GM18517 (cell line): ENCODE data around the gene IZUMO4.

Experiments used
- ATAC-seq: cut with Tn5 transposase; IDR thresholded peaks from one replicate; pipeline ENCODE4 v1.9.1; 2021; ENCODE audit warnings: mild to moderate bottlenecking, moderate library complexity; ENCODE audit not compliant: unreplicated experiment

Gene IZUMO4

DNA sequence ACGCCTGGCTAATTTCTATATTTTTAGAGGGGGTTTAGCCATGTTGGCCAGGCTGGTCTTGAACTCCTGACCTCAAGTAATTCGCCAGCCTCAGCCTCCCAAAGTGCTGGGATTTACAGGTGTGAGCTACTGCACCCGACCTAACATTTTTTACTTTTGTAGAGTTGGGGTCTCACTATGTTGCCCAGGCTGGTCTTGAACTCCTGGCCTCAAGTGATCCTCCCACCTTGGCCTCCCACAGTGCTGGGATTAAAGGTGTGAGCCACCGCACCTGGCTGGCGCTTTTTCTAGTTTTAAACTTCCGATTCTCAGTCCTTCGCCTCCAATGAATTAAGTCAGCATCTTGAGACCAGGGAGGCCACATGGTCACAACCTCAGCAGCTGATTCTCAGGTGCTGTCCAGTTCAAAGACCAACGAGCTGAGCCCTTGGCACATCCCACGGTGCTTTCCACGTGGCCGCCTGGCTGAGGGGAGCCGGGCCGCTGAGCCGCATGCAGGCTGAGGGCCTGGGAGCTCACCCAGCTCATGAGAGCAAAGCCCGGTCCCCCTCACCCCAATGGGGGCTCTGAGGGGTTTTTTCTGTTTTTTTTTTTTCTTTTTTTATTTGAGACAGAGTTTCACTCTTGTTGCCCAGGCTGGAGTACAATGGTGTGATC, 45.6 kb downstream of the IZUMO4 start:
- ATAC-seq, result no peak

DNA sequence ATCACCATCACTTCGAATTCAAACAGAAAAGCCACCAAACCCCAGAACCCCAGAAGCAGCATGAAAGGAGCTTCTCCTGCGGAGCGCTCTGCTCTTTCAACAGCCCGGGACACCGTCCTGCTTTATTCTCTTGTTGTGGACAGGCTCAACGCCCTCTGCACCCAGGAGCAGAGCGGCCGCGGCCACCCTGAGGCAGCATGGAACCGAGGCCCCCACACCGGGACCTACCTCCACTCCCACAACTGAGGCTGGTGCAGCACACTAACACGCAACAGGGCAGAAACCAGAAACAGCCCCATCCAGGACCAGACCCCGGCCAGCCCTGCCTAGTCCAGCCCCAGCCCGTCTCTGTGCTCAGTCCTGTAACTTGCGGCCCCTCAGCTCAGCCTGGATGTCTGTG, 47.5 kb downstream of the IZUMO4 start:
- ATAC-seq, result no peak

DNA sequence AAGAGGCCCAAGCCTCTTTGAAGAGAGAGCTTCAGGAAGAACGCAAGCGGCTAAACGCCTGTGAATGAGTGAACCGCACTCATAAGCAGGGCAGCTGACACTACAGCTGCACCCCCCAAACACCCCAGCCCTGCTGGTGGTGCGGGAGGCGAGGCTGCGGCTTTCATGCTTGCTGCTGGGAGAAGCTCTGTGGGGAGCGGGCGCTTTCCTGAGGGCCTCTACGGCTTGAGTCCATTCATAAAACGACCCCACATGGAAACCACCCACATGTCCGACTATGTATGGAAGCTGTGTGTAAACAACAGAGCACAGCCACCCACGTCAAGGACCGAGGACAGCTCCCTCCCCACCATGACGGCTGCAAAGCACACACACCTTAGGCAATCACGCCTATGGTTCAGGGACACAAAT, 49.1 kb downstream of the IZUMO4 start:
- no peak for ATAC-seq

- ATAC-seq, result no peak
These were observed 51.9 kb downstream of the IZUMO4 start for GRCh38 chr19:2148482-2149135.
